Astrocyte of the spinal cord (primary cell): ENCODE measurements around the gene SLC9A9.

Experiments
- DNase-seq: peaks from one replicate; pipeline ENCODE4 v3.0.0; 2011; ENCODE audit warnings: low read depth, low spot score
- H3K4me3 ChIP-seq: 2 replicates; pipeline ENCODE4 v1.5.1; 2011; ENCODE audit warnings: low read depth, mild to moderate bottlenecking, low read length, moderate library complexity
- in situ Hi-C: cut with HindIII; loops from 2 replicates; pipeline ENCODE4 v1.10.0; 2017; ENCODE audit warnings: low sequenced_read_pairs
- TF ChIP-seq, protein P1 (sequence below): IDR thresholded peaks from 2 replicates; pipeline ENCODE4 v1.5.1; 2012; ENCODE audit warnings: low read depth, mild to moderate bottlenecking, low read length, inconsistent platforms

The SLC9A9 gene

DNA sequence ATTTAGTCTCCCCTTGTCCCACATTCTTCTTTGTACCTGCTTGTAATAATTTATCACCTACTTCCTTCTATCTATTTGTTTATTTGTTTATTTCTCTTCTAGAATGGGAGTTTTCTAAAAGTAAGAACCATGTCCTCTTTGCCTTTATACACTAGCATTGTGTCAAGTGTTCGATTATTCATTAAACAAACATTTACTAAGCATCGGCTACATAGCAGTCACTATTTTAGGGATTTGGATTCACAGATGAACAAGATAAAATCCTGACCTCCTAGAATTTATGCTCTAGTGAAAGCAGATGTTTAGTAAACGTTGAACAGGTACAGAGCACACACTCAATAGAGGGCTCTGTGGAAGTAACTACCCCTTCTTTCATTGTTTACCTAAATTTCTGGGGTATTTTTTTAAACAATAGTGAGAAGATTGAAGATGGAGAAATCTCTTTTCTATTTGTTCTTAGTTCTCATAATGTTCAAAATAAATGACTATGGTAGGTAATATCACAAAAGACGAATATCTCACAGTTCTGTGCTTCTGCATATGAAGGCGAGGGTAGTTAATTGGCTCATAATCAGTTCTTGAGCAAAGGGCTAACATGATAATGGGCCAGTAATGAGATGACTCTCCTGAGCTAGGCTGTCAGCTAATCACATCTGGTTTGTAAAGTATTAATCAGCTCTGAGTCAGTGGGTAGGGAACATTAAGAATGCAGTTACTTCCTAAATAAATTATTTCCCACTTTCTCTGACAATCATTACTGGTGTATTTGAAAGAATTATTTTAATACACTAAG, 111.9 kb downstream of the SLC9A9 start:
- H3K4me3 ChIP-seq: no peak overlapping the region
- TF ChIP-seq, protein P1, sequence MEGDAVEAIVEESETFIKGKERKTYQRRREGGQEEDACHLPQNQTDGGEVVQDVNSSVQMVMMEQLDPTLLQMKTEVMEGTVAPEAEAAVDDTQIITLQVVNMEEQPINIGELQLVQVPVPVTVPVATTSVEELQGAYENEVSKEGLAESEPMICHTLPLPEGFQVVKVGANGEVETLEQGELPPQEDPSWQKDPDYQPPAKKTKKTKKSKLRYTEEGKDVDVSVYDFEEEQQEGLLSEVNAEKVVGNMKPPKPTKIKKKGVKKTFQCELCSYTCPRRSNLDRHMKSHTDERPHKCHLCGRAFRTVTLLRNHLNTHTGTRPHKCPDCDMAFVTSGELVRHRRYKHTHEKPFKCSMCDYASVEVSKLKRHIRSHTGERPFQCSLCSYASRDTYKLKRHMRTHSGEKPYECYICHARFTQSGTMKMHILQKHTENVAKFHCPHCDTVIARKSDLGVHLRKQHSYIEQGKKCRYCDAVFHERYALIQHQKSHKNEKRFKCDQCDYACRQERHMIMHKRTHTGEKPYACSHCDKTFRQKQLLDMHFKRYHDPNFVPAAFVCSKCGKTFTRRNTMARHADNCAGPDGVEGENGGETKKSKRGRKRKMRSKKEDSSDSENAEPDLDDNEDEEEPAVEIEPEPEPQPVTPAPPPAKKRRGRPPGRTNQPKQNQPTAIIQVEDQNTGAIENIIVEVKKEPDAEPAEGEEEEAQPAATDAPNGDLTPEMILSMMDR: no peak
- DNase-seq: peak; percentile 6
- in situ Hi-C loops: no loop called here

DNA sequence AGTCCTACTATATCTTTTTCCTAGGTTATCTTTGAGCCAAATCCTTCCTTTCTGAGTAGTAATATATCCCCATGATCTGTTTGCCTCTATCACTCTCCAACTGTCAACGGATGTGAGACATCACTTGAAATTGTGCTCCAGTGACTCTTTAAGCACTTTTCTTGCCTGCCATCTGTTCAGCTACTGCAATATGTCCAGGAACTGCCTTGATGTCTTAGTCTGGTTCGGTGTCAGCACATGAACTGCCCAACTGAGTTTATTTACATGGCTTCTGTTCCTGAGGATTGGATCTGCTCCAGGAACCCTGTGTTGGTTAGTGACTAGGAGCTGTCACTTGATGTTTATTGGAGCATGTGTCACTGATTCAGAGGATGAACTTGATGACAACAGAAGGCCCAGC, 116.5 kb downstream of the SLC9A9 start:
- TF ChIP-seq, protein P1: no peak
- no peak overlapping the region for H3K4me3 ChIP-seq
- DNase-seq: no peak
- in situ Hi-C loops: no loop called here

DNA sequence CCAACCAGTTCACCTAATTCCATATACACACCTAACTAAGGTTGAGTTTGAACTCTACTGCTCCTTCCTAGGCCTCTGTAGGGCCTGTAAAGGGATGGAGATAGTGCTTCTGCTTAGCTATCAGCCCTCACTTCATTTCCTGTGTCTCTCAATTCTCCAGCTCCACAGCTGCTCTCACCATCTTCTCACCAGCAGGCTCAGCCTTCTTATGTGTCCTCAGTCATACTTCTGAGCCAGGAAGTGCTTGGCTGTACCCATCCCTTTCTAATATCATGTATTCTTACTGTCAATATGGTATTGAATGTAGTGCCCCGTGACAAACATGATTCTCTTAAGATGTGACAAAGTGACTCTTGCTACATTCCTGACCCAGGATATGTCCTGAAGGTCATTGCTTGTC, 116.9 kb downstream of the SLC9A9 start:
- no peak overlapping the region for H3K4me3 ChIP-seq
- DNase-seq: no peak
- in situ Hi-C loops: no loop called here
- TF ChIP-seq, protein P1: no peak

DNA sequence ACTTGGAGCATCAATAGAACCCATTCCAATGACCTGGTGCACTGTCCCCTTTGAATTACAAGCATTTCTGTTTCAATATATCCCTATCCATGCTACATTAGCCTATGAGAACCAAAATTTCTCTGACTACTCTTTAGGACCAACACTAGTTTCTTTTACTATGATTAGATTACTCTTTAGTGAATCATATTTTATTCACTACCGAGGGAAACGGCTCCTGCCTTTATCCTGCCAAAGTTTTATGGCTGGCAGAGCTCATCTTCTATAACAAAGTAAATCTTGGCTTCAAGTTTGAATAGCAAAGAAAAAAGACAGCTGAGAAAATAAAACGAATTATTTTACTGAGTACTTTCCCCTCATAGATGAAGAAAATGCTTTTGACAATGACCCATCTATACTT, 120.9 kb downstream of the SLC9A9 start:
- H3K4me3 ChIP-seq: no peak overlapping the region
- TF ChIP-seq, protein P1: no peak
- no peak for DNase-seq
- in situ Hi-C loops: no loop called here

DNA sequence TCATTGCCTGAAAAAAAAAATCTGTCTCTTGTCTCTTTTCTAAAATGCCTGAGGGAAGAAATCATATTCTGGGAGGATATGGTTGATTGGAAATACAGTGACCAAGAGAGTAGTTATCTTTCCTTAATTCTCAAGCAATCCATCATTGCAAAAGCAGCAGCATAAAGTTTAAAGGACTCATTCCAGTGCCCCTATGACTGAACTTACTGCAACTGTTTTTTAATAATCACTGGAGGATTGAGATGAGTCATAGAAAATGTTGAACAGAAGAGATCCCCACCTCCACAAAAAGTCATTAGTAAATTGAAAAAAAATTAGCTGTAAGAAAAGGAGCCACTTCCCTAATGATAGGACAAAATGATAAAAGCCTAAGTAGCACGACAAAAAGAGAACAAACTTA, 121.5 kb downstream of the SLC9A9 start:
- TF ChIP-seq, protein P1: no peak
- no peak for DNase-seq
- no peak overlapping the region for H3K4me3 ChIP-seq
- in situ Hi-C loops: no loop called here

DNA sequence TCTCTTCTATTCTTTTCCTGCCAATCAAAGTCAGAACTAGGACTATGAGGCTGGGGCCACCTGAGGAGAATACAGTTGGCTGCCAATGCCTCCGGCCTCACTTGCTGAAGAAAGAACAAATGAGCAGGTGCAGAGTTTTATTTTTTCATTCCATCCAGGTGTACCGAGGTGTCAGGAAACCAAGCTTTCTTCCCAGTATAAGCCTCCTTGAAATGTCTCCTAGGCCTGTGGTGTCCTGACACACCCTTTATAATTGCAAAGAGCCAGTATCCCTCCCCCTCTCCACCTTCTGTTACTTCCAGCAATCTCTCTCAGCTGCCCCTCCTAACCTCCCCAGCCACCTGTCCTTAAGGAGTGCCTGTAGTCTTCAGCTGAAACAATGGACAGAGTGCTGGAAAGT, 127.9 kb downstream of the SLC9A9 start:
- in situ Hi-C loops: no loop called here
- TF ChIP-seq, protein P1: no peak
- H3K4me3 ChIP-seq: no peak overlapping the region
- DNase-seq: no peak
